Ishikawa (cell line): ENCODE data around the gene CCDC188.

Experiments used
- CEBPB ChIP-seq: IDR thresholded peaks from 2 replicates; pipeline ENCODE4 v1.6.1; 2012
- CREB1 ChIP-seq: IDR thresholded peaks from 2 replicates; pipeline ENCODE4 v1.6.1; 2012; ENCODE audit warnings: low read depth
- EGR1 ChIP-seq: IDR thresholded peaks from 2 replicates; pipeline ENCODE4 v1.6.1; 2012
- EP300 ChIP-seq: IDR thresholded peaks from 2 replicates; pipeline ENCODE4 v1.6.1; 2012; ENCODE audit warnings: borderline replicate concordance
- FOXM1 ChIP-seq: IDR thresholded peaks from 2 replicates; pipeline ENCODE4 v1.6.1; 2012; ENCODE audit warnings: low read depth, borderline replicate concordance
- NFIC ChIP-seq: IDR thresholded peaks from 2 replicates; pipeline ENCODE4 v1.6.1; 2012
- RAD21 ChIP-seq: IDR thresholded peaks from 2 replicates; pipeline ENCODE4 v1.6.1; 2012; ENCODE audit warnings: low read depth
- TAF1 ChIP-seq: IDR thresholded peaks from 2 replicates; pipeline ENCODE4 v1.6.1; 2012; ENCODE audit warnings: low read depth, mild to moderate bottlenecking
- TCF12 ChIP-seq: IDR thresholded peaks from 2 replicates; pipeline ENCODE4 v1.6.1; 2012; ENCODE audit warnings: low read depth
- TEAD4 ChIP-seq: IDR thresholded peaks from 2 replicates; pipeline ENCODE4 v1.6.1; 2012
- YY1 ChIP-seq: IDR thresholded peaks from 2 replicates; pipeline ENCODE4 v1.6.1; 2012; ENCODE audit warnings: low read depth
- ZBTB7A ChIP-seq: IDR thresholded peaks from 2 replicates; pipeline ENCODE4 v1.6.1; 2012; ENCODE audit warnings: low read depth
- TF ChIP-seq, protein P1 (sequence below): IDR thresholded peaks from 2 replicates; pipeline ENCODE4 v1.6.1; 2012; ENCODE audit warnings: low read depth, mild to moderate bottlenecking
- TF ChIP-seq, protein P2 (sequence below): IDR thresholded peaks from 2 replicates; pipeline ENCODE4 v1.6.1; 2012
- TF ChIP-seq, protein P3 (sequence below): IDR thresholded peaks from 2 replicates; pipeline ENCODE4 v1.6.1; 2012

The CCDC188 gene

DNA sequence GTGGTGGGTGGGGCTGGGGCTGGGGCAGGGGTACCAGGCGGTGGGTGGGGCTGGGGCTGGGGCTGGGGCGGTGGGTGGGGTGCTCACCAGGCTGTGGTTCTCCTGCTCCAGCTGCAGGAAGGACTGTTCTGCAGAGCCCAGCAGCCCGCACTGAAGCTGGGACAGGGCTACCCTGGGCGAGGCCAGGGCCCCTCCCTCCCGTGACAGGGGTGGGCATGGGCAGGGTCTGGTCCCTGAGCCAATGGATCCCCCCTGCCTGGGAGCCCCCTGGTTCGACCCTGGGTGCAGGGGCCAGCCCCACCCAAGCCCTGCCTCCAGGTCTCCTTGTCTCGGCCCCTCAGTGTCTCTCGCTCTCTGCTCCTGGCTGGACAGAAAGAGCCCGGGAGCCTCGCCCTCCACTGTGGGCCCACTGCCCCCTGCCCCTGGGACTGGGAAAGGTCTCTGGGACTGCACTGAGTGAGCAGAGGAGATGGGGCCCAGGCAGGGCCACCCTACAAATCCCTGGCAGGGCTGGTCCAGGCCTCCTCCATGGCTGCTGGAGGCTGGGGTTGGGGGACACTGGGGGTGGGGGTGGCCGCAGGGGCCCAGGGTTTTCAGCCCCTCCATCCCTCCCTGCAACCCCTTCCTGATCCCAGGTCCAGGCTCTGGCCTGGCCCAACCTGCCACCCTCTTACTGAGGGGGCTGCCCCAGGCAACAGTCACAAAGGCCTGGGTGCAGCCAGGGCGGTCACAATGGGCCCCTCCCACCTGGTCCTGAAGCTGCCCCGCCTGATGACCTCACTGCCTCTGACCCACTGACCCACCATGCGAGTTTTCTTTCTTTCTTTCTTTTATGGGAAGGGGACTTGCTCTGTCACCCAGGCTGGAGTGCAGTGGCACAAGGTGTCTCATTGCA lies at the start of gene CCDC188:
TSS of gene CCDC188 (minus strand) at position 675 of the 895 bp plus-strand sequence. CDS start at position 606, 69 bp downstream.
- TF ChIP-seq YY1 (no peak), TEAD4 (no peak), TAF1 (no peak), RAD21 (no peak)
- TF ChIP-seq, protein P1, sequence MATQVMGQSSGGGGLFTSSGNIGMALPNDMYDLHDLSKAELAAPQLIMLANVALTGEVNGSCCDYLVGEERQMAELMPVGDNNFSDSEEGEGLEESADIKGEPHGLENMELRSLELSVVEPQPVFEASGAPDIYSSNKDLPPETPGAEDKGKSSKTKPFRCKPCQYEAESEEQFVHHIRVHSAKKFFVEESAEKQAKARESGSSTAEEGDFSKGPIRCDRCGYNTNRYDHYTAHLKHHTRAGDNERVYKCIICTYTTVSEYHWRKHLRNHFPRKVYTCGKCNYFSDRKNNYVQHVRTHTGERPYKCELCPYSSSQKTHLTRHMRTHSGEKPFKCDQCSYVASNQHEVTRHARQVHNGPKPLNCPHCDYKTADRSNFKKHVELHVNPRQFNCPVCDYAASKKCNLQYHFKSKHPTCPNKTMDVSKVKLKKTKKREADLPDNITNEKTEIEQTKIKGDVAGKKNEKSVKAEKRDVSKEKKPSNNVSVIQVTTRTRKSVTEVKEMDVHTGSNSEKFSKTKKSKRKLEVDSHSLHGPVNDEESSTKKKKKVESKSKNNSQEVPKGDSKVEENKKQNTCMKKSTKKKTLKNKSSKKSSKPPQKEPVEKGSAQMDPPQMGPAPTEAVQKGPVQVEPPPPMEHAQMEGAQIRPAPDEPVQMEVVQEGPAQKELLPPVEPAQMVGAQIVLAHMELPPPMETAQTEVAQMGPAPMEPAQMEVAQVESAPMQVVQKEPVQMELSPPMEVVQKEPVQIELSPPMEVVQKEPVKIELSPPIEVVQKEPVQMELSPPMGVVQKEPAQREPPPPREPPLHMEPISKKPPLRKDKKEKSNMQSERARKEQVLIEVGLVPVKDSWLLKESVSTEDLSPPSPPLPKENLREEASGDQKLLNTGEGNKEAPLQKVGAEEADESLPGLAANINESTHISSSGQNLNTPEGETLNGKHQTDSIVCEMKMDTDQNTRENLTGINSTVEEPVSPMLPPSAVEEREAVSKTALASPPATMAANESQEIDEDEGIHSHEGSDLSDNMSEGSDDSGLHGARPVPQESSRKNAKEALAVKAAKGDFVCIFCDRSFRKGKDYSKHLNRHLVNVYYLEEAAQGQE, result no peak
- TF ChIP-seq, protein P2, sequence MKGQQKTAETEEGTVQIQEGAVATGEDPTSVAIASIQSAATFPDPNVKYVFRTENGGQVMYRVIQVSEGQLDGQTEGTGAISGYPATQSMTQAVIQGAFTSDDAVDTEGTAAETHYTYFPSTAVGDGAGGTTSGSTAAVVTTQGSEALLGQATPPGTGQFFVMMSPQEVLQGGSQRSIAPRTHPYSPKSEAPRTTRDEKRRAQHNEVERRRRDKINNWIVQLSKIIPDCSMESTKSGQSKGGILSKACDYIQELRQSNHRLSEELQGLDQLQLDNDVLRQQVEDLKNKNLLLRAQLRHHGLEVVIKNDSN, result no peak

DNA sequence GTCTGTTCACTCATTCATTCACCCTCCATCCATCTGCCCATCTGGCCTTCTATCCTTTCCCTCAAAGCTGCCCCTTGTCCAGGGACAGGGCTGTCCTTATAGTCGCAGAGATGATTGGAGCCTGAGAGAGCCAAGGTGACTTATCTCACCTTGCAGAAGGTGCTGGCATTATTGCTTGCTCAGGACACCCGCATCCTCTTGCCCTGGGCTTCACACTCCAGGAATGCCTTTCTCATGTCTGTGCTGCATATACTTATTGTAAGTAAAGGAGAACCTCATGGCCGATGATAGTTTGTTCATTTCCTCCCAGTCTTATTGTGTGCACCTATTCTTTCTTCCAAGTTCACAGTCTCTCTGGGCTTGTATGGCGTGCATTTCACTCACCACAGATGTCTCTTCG lies 49.1 kb upstream of the CCDC188 start:
- no peak for TF ChIP-seq ZBTB7A

DNA sequence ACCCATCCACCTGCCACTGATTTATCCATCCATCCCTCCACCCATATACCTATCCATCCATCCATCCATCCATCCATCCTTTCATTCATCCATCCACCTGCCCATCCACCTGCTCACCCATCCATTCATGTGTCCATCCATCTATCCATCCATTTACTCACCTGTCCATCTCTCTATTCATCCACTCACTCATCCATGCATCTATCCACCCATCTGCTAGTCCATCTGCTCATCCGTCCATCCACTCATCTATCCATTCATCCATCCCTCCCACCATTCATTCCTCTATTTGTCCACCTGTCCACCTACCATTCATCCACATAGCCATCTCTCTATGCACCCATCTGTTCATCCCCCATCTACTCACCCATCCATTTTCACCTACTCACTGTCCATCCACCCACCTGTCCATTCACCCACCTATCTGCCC lies 48.6 kb upstream of the CCDC188 start:
- TF ChIP-seq EP300 (no peak), TEAD4 (no peak), YY1 (no peak), FOXM1 (no peak), RAD21 (no peak)
- TF ChIP-seq, protein P1, result no peak
- TF ChIP-seq, protein P2, result no peak

DNA sequence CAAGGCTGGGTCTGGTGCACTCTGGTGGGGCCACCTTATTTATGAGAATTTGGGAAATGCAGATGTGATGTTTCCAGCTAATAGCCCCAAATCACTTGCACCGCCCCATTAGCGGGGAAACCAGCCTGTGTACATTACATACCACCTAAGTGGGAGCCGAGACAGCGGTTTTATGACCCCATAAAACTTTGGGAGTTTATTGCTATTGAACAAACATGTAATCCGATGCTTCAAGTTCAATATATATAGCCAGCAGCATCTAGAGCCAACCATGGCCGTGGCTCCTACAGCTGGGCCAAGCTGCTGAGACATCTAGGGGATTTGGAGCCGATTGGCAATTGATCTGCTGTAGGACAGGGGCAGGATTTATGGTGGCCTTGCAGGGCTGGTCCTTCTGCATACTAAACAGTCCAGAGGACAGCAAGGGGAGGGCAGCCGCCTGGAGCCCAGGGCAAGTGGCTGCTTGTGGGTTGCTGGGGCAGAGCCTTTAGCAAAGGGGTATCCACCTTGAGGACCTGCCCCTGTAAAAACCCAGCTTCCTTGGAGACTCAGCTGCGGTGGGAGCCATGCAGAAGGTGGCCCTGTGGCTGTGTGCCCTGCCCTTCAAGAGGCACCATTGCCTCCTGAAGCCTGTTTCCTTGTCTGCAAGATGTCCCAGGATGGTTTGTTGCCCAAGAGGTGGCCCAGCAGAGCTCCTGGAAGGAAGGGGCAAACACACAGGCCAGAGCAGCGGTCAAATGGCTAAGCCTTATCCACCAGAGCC lies 47.9 kb upstream of the CCDC188 start:
- TF ChIP-seq EP300 (no peak), TAF1 (no peak), CEBPB (no peak), YY1 (no peak), CREB1 (no peak), TEAD4 (no peak), TCF12 (no peak), EGR1 (no peak), FOXM1 (no peak), ZBTB7A (no peak), NFIC (no peak), RAD21 (no peak)
- TF ChIP-seq, protein P3, sequence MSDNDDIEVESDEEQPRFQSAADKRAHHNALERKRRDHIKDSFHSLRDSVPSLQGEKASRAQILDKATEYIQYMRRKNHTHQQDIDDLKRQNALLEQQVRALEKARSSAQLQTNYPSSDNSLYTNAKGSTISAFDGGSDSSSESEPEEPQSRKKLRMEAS, result no peak
- TF ChIP-seq, protein P1, result no peak
- TF ChIP-seq, protein P2, result no peak
